ENCODE measurements around the gene CDH4. TPM values are rescaled to one million over a fixed set of nuclear protein-coding genes. Genes with fewer than 3 reads are reported as not detected.

Gene CDH4
- polyA plus RNA-seq, 2 donors: 0.02 to 0.05 TPM

DNA sequence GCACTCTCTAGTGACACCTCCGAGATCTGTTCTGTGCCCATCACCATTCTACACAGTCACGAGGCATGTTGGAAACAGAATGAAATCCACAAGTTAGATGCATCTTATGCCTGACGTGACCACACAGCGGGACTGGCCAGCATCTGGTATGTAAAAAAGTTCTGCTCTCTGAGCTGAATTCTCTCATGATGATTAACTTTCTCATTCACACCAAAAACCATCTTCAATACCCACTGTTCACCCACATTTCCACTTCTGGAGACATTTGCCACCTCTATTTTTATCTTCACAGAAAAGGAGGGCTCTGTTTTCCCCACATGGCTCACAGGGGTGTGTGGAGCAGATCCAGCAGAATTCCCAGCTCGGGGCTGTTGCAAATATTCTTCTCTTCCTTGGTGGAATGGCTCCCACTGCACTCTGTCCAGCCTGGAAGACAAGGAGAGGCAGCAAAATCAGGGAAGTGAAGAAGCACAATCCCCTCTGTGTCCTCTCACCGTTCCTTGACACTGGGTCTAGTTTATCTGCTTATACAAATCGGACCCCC is 510.2 kb downstream of the CDH4 start:
- H3K4me3 ChIP-seq (ENCODE audit: low read depth in 1 of 2, low read length in 2 of 2): no peak overlapping the region
- no peaks in the 10 kb centered on the region for H3K36me3 ChIP-seq (ENCODE audit: control insufficient read depth in 2 of 2, insufficient read depth in 2 of 2, low read length in 1 of 2)
- no peaks in the 10 kb centered on the region for H3K27me3 ChIP-seq (ENCODE audit: control insufficient read depth in 1 of 2, insufficient read depth in 2 of 2, low read length in 2 of 2)
- no peaks in the 10 kb centered on the region for H3K9me3 ChIP-seq (ENCODE audit: control insufficient read depth in 2 of 2, insufficient read depth in 1 of 2, low read depth in 1 of 2, low read length in 1 of 2)
- H3K27ac ChIP-seq (ENCODE audit: low read depth in 2 of 2, low read length in 1 of 2): no peak overlapping the region
- WGBS, 2 donors: 69 to 75% methylated on average over 7 of the region's 7 CpGs
- no peaks in the 10 kb centered on the region for H3K4me1 ChIP-seq (ENCODE audit: control insufficient read depth in 2 of 2, insufficient read depth in 2 of 2, low read length in 1 of 2)

DNA sequence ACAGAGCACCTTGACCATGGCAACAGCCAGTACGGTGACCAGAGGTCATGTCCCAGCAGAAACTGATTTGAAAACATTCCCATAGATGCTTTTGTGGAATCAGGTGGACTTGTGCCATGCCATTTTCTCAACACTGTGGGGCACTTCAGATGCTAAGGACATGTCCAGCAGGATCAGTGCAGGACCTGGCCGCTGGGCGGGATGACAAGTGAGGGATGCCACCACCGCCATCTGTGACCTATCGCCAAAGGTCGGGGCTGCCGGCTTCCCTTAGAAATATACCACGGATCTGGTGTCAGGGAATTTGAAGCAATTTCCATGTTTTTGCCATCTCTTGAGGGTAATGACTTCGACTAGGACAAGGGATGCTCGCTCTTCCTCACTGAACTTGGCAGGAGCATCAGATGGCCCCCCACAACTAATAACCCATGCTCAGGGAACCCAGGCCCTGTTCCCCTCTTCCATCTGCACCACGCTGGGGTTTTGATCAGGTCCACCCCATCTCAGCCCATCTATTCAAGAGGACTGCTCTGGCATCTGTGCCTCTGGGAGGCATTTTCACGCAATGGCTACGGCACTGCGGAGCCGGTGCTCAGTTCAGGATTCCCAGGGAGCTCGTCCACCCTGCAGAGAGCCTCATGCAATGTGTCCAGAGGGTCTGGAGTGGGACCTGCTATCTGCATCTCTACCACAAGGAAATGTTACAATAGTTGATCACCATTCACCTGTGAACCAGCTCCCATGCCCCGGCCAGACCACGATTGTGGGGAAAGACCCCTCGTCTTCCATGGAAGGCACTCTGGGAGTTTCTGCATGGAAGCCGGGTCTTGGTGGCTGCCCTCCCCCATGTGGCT is 511.1 kb downstream of the CDH4 start:
- WGBS, 2 donors: 86 to 87% methylated on average over 20 of the region's 20 CpGs
- Histone ChIP-seq H3K9me3 (ENCODE audit: control insufficient read depth in 2 of 2, insufficient read depth in 1 of 2, low read depth in 1 of 2, low read length in 1 of 2) (no peaks in the 10 kb centered on the region), H3K4me3 (ENCODE audit: low read depth in 1 of 2, low read length in 2 of 2) (no peak overlapping the region), H3K27ac (ENCODE audit: low read depth in 2 of 2, low read length in 1 of 2) (no peak overlapping the region), H3K36me3 (ENCODE audit: control insufficient read depth in 2 of 2, insufficient read depth in 2 of 2, low read length in 1 of 2) (no peaks in the 10 kb centered on the region), H3K4me1 (ENCODE audit: control insufficient read depth in 2 of 2, insufficient read depth in 2 of 2, low read length in 1 of 2) (no peaks in the 10 kb centered on the region), H3K27me3 (ENCODE audit: control insufficient read depth in 1 of 2, insufficient read depth in 2 of 2, low read length in 2 of 2) (no peaks in the 10 kb centered on the region)

GRCh38 chr20:61763740-61764400 is 511.8 kb downstream of the CDH4 start:
- H3K4me3 ChIP-seq (ENCODE audit: low read depth in 1 of 2, low read length in 2 of 2): no peak overlapping the region
- H3K36me3 ChIP-seq (ENCODE audit: control insufficient read depth in 2 of 2, insufficient read depth in 2 of 2, low read length in 1 of 2): no peaks in the 10 kb centered on the region
- WGBS, 2 donors: 78 to 83% methylated on average over 18 of the region's 18 CpGs
- H3K27ac ChIP-seq (ENCODE audit: low read depth in 2 of 2, low read length in 1 of 2): no peak overlapping the region
- no peaks in the 10 kb centered on the region for H3K27me3 ChIP-seq (ENCODE audit: control insufficient read depth in 1 of 2, insufficient read depth in 2 of 2, low read length in 2 of 2)
- no peaks in the 10 kb centered on the region for H3K9me3 ChIP-seq (ENCODE audit: control insufficient read depth in 2 of 2, insufficient read depth in 1 of 2, low read depth in 1 of 2, low read length in 1 of 2)
- peaks cover 0 to 1% of the 10 kb centered on the region in 2 donors for H3K4me1 ChIP-seq (ENCODE audit: control insufficient read depth in 2 of 2, insufficient read depth in 2 of 2, low read length in 1 of 2)

DNA sequence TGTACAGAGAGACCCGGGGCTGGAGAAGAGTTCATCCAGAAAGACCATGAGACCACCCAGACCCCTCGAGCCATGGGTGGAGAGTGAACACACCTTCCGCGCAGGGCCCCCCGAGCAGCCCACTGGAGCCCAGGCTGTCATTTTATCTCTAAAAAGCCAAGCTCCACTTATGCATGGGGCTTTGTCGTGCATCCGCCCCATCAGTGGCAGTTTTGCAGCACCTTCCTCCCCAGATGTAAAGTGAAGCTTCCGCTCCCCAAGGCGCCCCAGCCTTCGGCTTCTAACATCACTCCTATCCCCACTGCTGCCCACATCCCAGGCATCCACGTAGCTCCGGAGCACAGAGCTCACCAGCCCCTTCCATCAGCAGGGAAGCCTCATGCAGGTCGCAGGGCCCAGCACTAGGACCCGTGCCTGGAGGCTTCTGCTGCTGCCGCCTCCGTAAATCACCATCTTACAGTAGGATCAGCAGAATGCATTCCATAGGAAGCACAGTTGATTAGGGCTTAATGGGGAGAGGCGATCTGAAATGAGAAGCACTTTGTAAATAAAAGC is 512.5 kb downstream of the CDH4 start:
- 76 to 85% methylated on average over 17 of the region's 17 CpGs for WGBS, 2 donors
- Histone ChIP-seq H3K36me3 (ENCODE audit: control insufficient read depth in 2 of 2, insufficient read depth in 2 of 2, low read length in 1 of 2) (no peaks in the 10 kb centered on the region), H3K27me3 (ENCODE audit: control insufficient read depth in 1 of 2, insufficient read depth in 2 of 2, low read length in 2 of 2) (no peaks in the 10 kb centered on the region), H3K4me3 (ENCODE audit: low read depth in 1 of 2, low read length in 2 of 2) (no peak overlapping the region), H3K9me3 (ENCODE audit: control insufficient read depth in 2 of 2, insufficient read depth in 1 of 2, low read depth in 1 of 2, low read length in 1 of 2) (no peaks in the 10 kb centered on the region), H3K27ac (ENCODE audit: low read depth in 2 of 2, low read length in 1 of 2) (no peak overlapping the region), H3K4me1 (ENCODE audit: control insufficient read depth in 2 of 2, insufficient read depth in 2 of 2, low read length in 1 of 2) (peaks cover 0 to 2% of the 10 kb centered on the region in 2 donors)

DNA sequence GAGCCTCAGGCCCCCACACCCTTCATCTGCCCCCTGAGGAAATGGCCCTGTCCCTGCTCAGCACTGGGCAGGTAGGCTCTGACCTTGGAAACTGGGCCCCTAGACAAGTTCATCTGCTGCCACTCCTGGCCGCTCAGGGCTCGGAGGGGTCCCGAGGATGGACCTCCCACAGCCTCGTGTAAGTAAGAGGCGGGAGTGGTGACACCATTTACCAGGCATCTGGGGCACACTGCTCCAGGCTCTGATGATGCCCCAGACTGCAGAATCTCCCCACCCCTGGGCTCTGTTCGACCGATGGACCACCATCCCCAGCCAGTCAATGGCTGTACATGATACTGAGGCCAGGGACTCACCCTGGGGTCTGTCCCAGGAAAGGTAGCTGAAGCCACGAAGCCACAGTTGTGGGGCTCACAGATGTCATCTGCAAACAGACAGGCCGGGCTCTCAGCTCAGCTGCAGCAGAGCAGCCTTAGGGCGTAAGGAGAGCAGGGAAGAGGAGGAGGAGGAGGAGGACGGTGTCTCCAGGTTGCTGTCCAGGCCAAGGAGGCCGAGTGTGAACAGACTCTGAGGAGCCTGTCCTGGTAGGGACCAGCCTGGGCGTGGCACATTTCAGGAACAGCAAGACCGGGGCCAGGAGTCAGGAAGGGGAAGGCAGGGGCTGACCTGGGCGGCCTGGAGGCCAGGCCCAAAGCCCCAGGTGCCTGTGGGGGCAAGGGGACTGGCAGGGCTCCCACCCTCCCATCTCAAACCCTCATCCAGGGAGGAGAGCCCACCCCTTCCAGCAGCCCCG is 513.2 kb downstream of the CDH4 start:
- Histone ChIP-seq H3K27me3 (ENCODE audit: control insufficient read depth in 1 of 2, insufficient read depth in 2 of 2, low read length in 2 of 2) (no peaks in the 10 kb centered on the region), H3K4me1 (ENCODE audit: control insufficient read depth in 2 of 2, insufficient read depth in 2 of 2, low read length in 1 of 2) (peaks cover 0 to 2% of the 10 kb centered on the region in 2 donors), H3K9me3 (ENCODE audit: control insufficient read depth in 2 of 2, insufficient read depth in 1 of 2, low read depth in 1 of 2, low read length in 1 of 2) (no peaks in the 10 kb centered on the region), H3K4me3 (ENCODE audit: low read depth in 1 of 2, low read length in 2 of 2) (no peak overlapping the region), H3K27ac (ENCODE audit: low read depth in 2 of 2, low read length in 1 of 2) (no peak overlapping the region), H3K36me3 (ENCODE audit: control insufficient read depth in 2 of 2, insufficient read depth in 2 of 2, low read length in 1 of 2) (no peaks in the 10 kb centered on the region)
- WGBS, 2 donors: 77 to 80% methylated on average over 16 of the region's 16 CpGs

DNA sequence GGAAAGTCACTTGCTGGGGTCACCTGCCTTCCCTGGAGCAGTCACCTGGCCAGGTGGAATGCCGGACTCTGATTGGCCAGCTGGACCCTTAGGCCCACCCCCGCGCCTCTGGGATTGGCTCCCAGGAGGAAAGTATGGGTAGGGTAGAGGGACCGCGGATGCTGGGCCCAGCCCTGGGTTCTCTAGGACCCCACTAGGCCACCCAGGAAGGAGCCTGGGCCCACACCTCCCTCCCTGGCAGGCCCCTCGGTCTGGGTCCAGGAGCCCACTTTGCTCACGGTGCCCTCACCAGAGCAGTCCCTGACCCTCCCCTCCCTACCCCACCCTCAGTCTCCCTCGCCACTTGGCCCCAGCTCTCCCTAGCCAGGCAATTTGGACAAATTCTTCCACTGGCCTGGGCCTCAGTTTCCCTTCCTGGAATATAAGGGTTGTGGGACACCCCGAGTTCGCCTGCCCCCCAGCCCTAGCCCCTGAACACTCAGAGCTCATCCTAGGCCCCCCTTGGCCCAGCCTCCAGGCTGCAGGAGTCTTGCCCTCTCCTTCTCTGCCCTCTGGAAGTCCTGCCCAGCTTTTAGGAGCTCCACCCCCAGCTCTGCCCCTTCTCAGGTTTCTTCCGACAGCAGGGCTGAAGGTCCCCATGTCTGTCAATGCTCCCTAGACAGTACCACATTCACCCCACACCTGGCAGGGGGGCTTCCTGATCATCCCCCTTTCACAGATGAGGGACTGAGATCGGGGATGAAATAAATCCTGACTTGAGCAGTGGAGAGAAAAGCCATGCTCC is 514.0 kb downstream of the CDH4 start:
- Histone ChIP-seq H3K27ac (ENCODE audit: low read depth in 2 of 2, low read length in 1 of 2) (no peak overlapping the region), H3K36me3 (ENCODE audit: control insufficient read depth in 2 of 2, insufficient read depth in 2 of 2, low read length in 1 of 2) (no peaks in the 10 kb centered on the region), H3K4me3 (ENCODE audit: low read depth in 1 of 2, low read length in 2 of 2) (no peak overlapping the region), H3K9me3 (ENCODE audit: control insufficient read depth in 2 of 2, insufficient read depth in 1 of 2, low read depth in 1 of 2, low read length in 1 of 2) (no peaks in the 10 kb centered on the region), H3K27me3 (ENCODE audit: control insufficient read depth in 1 of 2, insufficient read depth in 2 of 2, low read length in 2 of 2) (no peaks in the 10 kb centered on the region), H3K4me1 (ENCODE audit: control insufficient read depth in 2 of 2, insufficient read depth in 2 of 2, low read length in 1 of 2) (peaks cover 0 to 2% of the 10 kb centered on the region in 2 donors)
- WGBS, 2 donors: 86 to 88% methylated on average over 12 of the region's 12 CpGs

- no peak overlapping the region for H3K4me3 ChIP-seq (ENCODE audit: low read depth in 1 of 2, low read length in 2 of 2)
- no peak overlapping the region for H3K27ac ChIP-seq (ENCODE audit: low read depth in 2 of 2, low read length in 1 of 2)
- H3K27me3 ChIP-seq (ENCODE audit: control insufficient read depth in 1 of 2, insufficient read depth in 2 of 2, low read length in 2 of 2): no peaks in the 10 kb centered on the region
- peaks cover 0 to 2% of the 10 kb centered on the region in 2 donors for H3K4me1 ChIP-seq (ENCODE audit: control insufficient read depth in 2 of 2, insufficient read depth in 2 of 2, low read length in 1 of 2)
- WGBS, 2 donors: 75 to 78% methylated on average over 14 to 15 of the region's 15 CpGs
- H3K9me3 ChIP-seq (ENCODE audit: control insufficient read depth in 2 of 2, insufficient read depth in 1 of 2, low read depth in 1 of 2, low read length in 1 of 2): no peaks in the 10 kb centered on the region
- no peaks in the 10 kb centered on the region for H3K36me3 ChIP-seq (ENCODE audit: control insufficient read depth in 2 of 2, insufficient read depth in 2 of 2, low read length in 1 of 2)
Measured at GRCh38 chr20:61766921-61767610, 515.0 kb downstream of the CDH4 start.

DNA sequence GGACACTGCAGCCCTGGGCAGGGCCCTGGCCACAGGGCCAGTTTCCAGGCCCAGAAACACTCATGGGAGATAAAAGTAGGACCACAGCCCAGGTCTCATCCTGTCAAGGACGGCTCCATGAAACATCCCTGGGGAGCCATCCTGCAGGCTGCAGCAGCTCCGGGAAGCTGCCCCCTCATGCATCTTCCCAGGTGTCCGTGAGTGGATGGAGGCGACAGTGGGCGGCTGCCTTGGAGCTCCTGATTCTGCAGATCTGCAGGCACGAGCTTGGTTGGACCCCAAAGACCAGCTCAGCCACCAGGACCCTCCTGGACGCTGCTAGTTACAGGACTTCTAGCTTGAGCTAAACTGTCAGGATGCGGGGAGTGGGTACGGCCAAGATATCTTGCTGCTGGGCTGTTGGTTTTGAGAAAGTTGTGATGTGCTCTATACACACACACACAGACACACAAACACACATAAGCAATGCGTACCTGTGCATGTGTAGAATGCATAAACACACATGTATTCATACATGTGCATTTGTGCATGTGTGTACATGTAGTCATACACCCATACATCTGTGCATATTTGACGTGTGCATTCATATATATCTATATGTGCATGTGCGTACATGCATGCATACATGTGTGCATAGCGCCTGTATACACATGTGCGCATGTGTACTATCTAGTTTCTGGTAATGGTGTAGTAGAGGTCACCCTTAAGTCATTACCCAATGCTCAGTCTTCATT is 515.9 kb downstream of the CDH4 start:
- Histone ChIP-seq H3K9me3 (ENCODE audit: control insufficient read depth in 2 of 2, insufficient read depth in 1 of 2, low read depth in 1 of 2, low read length in 1 of 2) (no peaks in the 10 kb centered on the region), H3K27me3 (ENCODE audit: control insufficient read depth in 1 of 2, insufficient read depth in 2 of 2, low read length in 2 of 2) (no peaks in the 10 kb centered on the region), H3K27ac (ENCODE audit: low read depth in 2 of 2, low read length in 1 of 2) (no peak overlapping the region), H3K4me1 (ENCODE audit: control insufficient read depth in 2 of 2, insufficient read depth in 2 of 2, low read length in 1 of 2) (peaks cover 0 to 2% of the 10 kb centered on the region in 2 donors), H3K36me3 (ENCODE audit: control insufficient read depth in 2 of 2, insufficient read depth in 2 of 2, low read length in 1 of 2) (no peaks in the 10 kb centered on the region), H3K4me3 (ENCODE audit: low read depth in 1 of 2, low read length in 2 of 2) (no peak overlapping the region)
- WGBS, 2 donors: 82 to 83% methylated on average over 14 of the region's 14 CpGs
